Stimulated activated CD8-positive, alpha-beta memory T cell treated with anti-CD3 and anti-CD28 coated beads, Interleukin-4, amount 100 ng/mL, for 24 hours (primary cell): ENCODE data around the gene ATP8B1.

Experiments
- DNase-seq: peaks from one replicate; pipeline ENCODE4 v3.0.0-alpha.2; 2020; ENCODE audit warnings: low read depth

ATP8B1 gene

GRCh38 chr18:57819119-57819518 is 16.0 kb upstream of the ATP8B1 start:
- no peak for DNase-seq

- no peak for DNase-seq
Observed at GRCh38 chr18:57816208-57816954, 13.3 kb upstream of the ATP8B1 start.

GRCh38 chr18:57814555-57814954 is 11.4 kb upstream of the ATP8B1 start:
- DNase-seq = no peak

DNA sequence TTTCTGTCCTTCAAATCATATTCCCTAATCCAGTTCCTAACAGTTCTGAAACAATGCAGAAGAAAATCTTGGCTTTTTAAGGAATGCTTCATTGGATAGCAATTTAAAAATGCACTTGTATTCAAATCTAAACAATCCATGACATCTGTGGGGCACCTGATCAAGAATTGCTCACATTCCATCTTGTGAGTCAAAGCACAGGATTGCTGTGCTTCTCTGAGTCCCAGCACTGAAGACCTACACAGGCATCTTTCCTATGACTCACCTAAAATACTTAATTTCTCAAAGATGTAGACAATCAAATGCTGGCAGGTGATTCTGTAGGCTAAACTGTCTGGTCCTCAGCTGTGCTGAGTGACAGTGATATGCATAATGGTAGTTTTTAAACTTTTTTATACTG is 10.1 kb upstream of the ATP8B1 start:
- no peak for DNase-seq

DNA sequence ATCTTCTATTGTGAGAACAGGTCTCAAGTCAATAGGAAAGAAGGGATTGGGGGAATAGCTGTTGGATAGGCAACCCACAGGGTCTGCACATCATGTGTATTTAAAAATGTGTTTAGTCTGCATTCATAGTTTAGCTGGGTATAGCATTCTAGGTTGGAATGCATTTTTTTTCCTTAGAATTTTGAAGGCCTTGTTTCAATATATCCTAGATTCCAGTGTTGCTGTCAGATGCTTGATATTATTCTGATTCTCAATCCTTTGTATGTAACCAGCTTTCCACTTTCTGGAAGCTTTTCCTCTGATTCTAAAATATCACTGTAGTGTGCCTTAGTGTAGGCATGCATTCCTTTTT is 9.0 kb upstream of the ATP8B1 start:
- no peak for DNase-seq

DNA sequence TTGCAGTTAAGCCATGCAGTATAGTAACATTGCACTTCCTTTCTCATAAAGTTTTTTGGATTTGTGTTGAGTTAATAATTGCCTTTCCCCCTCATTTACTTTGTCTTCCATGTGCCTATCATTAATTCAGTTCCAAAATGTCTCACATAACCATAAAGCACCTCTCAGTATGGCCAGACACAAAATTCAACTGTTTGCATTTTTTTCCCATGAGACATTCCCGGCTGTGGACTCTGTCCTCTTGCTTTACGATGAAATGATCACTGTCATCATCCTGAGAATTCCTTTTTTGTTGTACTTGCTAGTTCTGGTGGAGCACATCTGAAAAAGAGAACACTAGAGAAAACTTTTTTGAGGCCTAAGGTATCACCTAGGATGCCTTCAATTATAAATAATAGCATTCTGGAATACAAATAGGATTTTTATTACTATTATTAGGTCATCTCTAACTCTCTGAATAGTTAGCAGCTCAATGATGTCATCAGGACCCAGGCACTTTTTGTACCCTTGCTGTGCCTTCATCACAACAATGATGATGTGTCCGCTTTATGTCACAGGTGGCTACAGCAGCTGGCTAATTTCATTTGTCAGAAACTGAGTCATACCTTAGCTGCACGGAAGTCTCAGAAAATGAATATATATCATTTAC is 8.5 kb upstream of the ATP8B1 start:
- DNase-seq = no peak

DNA sequence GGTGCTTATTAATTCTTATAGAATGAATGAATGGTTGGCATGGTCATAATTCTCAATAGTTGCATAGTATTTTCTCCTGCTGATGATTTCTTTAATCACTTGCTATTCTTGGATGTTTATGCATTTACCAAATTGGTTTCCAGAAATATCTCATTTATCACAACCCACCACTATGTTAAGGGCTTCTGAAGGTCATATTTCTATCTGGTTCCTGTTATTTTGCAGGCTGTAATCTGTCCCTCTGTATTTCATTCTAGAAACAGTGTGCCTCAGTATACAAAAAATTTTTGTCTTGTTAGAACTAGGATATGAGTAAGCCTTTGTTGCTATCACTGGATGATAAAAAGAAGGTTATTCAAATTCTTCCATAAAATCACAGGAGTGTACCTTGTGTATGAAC is 6.1 kb upstream of the ATP8B1 start:
- no peak for DNase-seq

DNA sequence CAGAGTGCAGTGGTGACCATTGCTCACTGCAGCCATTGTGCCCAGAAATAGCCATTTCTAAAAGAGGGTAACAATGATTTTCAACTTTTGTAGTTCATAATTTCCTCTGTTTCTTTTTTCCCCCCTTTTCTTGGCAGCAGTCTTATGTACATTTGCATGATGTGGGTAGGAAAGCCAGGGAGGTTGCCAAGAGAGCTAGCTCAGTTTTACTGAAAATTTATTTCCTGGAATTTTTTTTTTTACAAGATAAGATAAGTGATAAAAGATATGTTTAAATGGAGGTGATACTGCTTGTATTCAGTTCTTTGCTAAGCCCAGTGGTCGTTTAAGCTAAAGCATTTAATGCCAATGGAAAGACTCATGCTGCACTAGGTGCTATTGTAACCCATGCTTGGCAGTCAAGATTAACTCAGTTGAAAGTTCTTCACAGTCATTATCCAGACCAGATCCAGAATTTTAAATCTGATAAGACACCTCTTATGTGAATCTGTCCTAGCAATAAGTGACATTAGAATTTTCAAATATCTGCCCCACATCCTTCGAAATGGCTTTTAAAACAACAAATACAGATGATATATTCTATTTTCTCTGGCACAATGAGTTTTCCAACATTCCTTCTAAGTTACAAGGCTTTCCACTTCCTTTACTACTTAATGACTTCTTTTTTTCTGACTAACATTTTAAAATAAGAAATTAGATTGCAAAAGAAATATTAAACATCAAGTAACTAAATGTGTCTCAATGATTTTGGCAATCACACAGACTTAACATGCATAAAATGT is 4.4 kb upstream of the ATP8B1 start:
- DNase-seq = no peak

- no peak for DNase-seq
Observed at GRCh38 chr18:57806978-57807285, 3.8 kb upstream of the ATP8B1 start.

DNA sequence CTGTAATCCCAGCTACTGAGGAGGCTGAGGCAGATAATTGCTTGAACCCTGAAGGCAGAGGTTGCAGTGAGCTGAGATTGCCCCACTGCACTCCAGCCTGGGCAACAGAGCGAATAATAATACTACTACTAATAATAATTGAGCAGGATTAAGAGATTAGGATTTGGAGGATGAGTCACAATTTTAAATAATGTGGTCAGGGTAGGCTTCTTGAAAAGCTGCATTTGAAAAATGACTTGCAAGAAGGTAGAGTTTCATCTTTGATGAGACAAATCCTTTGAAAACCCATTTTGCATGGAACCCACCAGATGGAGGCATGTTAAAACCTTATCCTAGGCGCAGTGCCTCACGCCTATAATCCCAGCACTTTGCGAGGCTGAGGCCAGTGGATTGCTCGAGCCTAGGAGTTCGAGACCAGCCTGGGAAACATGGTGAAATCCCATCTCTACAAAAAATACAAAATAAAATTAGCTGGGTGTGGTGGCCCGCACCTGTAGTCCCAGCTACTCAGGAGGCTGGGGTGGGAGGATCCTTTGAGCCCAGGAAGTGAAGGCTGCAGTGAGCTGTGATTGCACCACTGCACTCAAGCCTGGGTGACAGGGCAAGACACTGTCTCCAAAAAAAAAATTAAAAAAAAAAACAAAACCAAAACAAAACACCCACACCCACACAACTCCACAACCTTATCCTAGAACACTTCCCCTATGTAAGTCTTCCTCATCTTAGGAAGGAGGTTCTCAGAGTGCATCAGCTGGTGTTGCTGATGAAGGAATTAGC is 3.3 kb upstream of the ATP8B1 start:
- no peak for DNase-seq

- DNase-seq = no peak
Observed at GRCh38 chr18:57805117-57805516, 2.0 kb upstream of the ATP8B1 start.

DNA sequence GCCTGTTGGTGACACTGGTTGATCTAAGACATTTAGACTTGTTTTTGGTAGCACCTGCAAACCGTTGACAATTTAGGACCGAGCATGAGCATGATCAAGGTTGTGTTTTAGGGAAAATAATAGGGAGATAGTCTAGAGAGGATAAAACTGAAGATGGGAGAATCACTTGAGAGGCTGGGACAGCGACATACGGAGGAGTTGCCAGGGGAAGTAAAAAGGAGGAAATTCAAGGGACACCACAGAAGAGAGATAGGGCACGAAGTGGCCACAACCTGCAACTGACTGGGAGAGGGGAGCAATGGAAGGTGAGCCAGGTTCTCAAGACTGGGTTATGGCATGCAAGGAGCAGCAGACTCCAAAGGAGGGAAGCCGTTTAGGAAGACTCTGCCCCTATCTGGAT is 1.4 kb upstream of the ATP8B1 start:
- DNase-seq = no peak

DNA sequence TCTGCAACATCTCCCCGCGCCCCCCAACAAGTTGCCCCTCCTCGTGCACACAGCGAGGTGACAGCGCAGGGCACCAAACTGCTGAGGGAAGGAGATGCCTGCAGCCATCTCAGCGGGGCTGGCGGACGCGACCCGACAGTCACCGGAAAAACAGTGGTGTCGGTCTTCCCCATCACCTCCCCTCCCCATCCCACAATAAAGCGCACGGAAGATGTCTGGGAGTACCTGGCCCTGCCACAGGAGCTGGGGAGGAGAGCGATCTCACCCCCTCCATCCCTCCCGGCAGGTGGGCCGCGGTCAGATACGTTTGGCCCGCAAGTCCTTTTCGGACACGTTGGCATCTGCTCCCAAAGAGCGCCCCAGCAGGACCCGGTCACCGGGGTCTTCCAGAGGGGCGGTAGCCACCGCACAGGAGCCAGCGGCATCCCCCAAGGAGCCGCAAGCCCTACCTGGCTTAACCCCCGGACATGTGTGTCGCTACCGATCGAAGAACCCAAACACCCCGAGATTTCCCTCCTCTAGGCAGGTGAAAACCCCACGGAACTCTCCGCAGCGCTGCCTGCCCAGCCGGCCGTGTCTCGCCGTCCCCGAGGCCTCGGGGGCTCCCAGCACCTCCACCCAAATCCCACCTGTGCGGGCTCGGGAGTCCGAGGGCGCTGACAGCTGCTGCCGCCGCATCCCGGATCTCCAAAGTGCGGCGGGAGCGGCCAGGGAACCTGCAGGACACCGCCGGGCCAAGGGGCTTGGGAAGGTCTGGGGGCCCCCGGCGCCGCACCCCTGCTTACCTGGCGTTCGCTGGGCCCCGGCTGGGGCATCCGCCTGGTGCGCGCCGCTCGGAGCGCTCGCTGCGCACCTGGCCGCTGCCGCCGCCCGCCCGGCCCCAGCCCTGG is 657 bp downstream of the ATP8B1 start:
- no peak for DNase-seq

DNA sequence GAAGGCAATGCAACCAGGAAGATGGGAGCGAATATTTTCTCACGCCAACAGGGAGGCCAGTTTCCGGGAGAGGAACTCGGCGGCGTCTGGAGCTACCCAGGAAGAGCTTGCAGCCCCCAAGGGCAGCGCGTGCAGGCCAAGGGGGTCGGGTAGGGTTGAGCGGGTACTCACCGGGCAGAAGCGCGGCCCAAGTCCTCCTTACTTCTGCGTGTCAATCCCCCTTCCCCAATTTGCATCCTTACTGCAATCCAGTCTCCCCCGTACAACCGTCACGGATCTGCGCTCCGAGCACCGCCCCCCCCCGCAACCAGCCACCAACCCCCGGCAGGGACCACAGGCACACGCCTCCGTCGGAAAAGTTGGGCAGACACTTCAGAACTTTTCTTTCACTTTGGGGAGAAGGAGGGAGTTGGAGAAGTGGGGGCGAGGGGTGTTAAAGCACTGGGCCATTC is 1.3 kb downstream of the ATP8B1 start:
- DNase-seq = no peak

DNA sequence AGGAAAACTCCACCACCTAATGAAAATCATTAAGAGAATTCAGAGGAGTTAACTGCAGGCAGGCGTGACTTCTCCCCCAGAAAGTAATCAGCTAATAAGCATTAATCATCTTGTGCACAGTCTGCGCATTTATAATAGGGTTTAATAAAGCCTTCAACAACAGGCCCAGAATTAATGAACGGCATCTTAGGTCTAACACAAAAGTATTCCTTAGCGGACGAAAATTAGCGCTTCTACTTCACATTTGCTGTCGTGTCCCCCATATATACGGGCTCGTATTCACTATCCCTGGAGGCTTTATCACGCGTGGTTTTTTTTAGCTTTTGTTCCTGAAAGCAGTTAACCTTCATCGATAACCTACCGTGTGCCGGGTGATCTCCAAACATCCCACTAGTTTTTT is 1.8 kb downstream of the ATP8B1 start:
- DNase-seq = no peak

GRCh38 chr18:57798713-57799373 is 4.3 kb downstream of the ATP8B1 start:
- no peak for DNase-seq

- DNase-seq = no peak
Observed at GRCh38 chr18:57797209-57797651, 5.9 kb downstream of the ATP8B1 start.

DNA sequence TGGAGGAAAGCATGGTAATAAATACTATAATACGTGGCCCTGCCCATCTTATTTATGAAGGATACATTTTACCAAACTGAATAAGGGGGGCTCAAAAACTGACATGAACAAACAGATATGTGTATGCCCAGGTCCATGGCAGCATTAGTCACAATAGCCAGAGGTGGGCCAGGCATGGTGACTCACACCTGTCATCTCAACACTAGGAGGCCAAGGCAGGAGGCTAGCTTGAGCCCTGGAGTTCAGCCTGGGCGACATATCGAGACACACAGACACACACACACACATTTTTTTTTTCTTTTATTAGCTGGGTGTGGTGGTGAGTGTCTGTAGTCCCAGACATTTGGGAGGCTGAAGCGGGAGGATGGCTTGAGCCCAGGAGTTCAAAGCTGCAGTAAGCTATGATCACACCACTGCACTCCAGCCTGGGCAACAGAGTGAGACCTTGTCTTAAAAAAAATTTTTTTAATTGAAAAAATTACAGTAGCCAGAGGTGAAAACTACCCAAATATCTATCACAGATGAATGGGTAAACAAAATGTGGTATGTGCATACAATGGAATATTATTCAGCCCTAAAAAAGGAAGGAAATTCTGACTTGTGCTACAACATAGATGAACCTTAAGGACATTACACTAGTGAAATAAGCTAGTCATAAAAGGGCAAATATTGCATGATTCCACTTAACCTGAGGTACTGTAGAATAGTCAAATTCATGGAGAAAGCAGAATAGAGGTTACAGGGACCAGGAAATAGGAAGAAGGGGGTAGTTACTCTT is 8.0 kb downstream of the ATP8B1 start:
- no peak for DNase-seq

DNA sequence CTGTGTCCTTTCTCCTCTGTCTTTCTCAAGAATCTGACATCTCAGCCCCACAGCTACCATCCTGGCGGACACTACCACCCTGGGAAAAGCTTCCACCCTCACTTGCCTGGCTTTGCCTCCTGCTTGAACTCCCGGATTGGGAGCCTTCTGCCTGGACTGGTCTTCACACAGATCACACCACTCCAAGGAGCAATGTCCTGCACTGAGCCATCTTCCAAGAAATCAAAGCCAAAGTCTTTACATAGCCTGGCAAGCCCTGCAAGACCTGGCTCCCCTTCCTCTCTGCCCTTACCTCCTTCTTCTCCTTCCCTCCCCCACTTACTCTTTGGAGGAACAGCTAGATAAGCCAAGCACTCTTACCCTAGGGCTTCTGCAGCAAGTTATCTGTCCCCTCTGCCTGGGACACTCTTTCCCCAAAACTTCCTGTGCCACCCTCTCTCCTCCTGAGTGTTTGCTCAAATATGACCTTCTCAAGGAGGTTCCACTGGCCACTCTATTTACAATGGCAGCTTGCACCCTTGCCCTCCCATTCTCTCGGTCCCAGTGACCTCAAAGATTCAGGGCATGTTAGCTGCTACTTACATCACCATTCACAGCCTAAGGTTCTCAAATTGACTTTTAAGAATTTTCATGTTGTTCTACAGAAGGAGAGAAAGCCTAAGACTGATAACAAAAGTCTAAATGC is 9.7 kb downstream of the ATP8B1 start:
- DNase-seq = no peak
